AG09309 (cell line): ENCODE data around the gene GRIK5.
A peak's percentile ranks its signal among the peaks of the same experiment; 100 is the strongest.

Source experiments
- DNase-seq: peaks from one replicate; pipeline ENCODE4 v3.0.0-alpha.2; 2010; ENCODE audit warnings: low read depth
- H3K4me3 ChIP-seq: 2 replicates; pipeline ENCODE4 v1.5.1; 2011; ENCODE audit warnings: mild to moderate bottlenecking, low read depth, low read length, moderate library complexity; ENCODE audit not compliant: control insufficient read depth
- CTCF ChIP-seq: IDR thresholded peaks from 2 replicates; pipeline ENCODE4 v1.5.1; 2011; ENCODE audit warnings: mild to moderate bottlenecking, low read depth, low read length, inconsistent platforms; ENCODE audit not compliant: insufficient read depth, control insufficient read depth; ENCODE audit errors: missing control alignments

Gene GRIK5

GRCh38 chr19:42005504-42005903 is 64.5 kb downstream of the GRIK5 start:
- DNase-seq, result no peak
- TF ChIP-seq CTCF, result no peak

GRCh38 chr19:42003506-42004294 is 66.3 kb downstream of the GRIK5 start:
- DNase-seq, result no peak
- no peak for TF ChIP-seq CTCF
- H3K4me3 ChIP-seq, result no peak overlapping the region

More at GRCh38 chr19:42005504-42005903, 64.5 kb downstream of the GRIK5 start:
- H3K4me3 ChIP-seq, result no peak overlapping the region

- no peak for TF ChIP-seq CTCF
- no peak overlapping the region for H3K4me3 ChIP-seq
- no peak for DNase-seq
These were observed 70.2 kb downstream of the GRIK5 start for GRCh38 chr19:41999878-42000208.

GRCh38 chr19:41999071-41999877 is 70.7 kb downstream of the GRIK5 start:
- DNase-seq, result no peak
- no peak overlapping the region for H3K4me3 ChIP-seq
- no peak for TF ChIP-seq CTCF

GRCh38 chr19:41998246-41999020 is 71.6 kb downstream of the GRIK5 start:
- H3K4me3 ChIP-seq, result no peak overlapping the region
- no peak for DNase-seq
- TF ChIP-seq CTCF, result peak; percentile 85

GRCh38 chr19:41997851-41998229 is 72.2 kb downstream of the GRIK5 start:
- no peak overlapping the region for H3K4me3 ChIP-seq
- no peak for TF ChIP-seq CTCF
- no peak for DNase-seq
